Activated CD4-positive, CD25-positive, alpha-beta regulatory T cell treated with anti-CD3 and anti-CD28 coated beads, Interleukin-2, amount 50 U/mL, for 24 hours (primary cell): Measurements from ENCODE around the gene BRIP1.
"Not testable (repeated sequence)": the region's sequence is repeated elsewhere in the genome, so short reads cannot be mapped to it uniquely, and the experiment has no call there.

Source experiments
- ATAC-seq, 2 donors: fragments of 150-1000 bp; cut with Tn5 transposase; one replicate each; pipeline ENCODE4 v1.10.0; 2021; ENCODE audit warnings: mild to moderate bottlenecking in 1 of 2, moderate library complexity in 1 of 2

The BRIP1 gene

GRCh38 chr17:61726977-61727376 is 136.4 kb downstream of the BRIP1 start:
- ATAC-seq: no peak

DNA sequence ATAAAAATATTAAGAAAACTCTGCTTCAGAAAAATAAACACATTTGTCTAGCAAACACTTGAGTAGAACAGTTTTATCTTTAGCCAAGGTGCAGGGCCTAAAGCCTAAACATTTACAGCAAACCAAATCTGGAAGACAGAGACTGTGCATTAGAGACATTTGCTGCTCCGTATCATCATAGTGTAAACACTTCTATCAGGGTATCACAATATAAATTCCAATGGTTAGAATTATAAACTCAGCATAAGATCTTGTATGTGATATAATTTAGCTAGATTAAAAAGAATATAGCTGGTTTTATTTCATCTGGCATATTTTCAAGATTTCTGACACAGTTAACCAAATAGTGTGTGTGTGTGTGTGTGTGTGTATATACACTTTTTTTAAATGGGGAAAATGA is 138.6 kb downstream of the BRIP1 start:
- no peak for ATAC-seq

DNA sequence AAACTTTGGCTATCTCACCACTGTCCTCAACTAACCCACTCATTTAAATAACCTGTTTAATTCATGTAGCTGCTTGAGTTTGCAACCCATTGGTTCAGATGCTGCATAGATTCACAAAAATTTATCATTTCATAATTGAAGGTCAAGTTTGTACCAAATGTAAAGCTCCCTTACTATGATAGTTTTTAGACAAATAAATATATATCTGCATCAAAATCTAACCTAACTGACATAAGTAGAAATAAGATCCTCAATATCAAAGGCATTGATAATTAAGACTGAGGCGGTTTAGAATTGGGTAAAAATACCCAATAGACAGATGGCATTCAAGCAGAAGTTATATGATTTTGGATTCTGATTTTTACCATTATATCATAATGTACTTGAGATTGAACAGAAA is 139.4 kb downstream of the BRIP1 start:
- ATAC-seq: no peak

DNA sequence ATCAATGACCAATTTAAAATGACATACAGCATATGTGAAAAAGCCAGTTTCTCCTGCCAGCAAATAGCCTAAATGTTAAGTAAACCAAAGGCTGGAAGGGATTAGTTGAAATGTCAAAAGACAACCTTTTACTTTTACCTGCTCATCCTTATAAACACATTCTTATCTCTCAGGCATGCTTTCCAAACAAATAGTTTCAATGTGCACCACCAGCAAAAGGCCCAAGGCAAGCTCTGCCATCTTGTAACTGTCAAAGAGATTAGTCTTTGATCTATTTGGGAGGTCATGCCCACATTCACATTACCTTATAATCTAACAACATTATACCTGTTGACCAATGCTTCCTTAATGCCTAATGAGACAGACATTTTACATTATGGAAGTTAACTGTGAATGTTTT is 140.1 kb downstream of the BRIP1 start:
- ATAC-seq: no peak

DNA sequence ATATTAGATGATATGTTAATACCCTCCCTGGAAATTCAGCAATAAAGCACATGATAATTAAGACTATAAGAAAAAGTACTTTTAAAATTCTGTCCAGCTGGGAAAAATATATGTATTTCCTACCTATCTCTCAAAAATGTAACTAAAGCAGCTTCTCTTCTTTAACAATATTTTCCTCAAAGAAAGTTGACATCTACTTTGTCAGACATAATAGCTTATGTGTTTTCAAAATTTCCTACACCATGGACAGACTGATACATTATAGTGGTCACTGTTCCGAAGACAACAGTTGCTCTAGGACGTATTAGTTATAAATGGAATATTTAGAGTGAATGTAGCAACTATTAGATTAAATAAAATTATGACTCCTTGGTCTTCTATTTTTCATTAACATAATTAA is 140.9 kb downstream of the BRIP1 start:
- ATAC-seq: no peak

GRCh38 chr17:61720016-61720795 is 143.1 kb downstream of the BRIP1 start:
- ATAC-seq: no peak

DNA sequence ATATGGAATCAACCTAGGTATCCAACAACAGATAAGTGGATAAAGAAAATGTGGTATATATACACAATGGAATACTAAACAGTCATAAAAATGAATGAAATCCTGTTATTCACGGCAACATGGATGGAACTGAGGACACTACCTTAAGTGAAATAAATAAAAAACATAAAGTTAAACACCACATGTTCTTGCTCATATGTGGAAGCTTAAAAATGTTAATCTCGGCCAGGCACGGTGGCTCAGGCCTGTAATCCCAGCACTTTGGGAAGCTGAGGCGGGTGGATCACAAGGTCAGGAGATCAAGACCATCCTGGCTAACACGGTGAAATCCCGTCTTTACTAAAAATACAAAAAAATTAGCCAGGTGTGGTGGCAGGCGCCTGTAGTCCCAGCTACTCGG is 144.1 kb downstream of the BRIP1 start:
- not testable (repeated sequence) for ATAC-seq

DNA sequence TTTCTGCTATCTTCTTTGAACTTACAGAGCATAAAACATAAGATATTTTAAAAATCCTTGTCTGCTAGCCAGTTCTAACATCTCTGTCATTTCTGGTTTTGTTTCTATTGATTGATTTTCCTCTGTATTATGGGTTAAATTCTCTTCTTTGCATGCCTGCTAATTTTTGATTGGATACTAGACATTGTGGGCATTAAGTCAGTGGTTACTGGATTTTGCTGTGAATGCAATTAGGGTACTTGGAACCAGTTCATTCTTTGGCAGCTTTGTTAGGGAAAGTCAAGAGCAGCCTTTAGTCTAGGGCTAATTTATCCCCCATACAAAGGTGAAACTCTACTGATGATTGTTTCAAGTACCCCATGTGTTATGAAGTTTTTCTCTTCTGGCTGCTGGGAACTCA is 145.3 kb downstream of the BRIP1 start:
- no peak for ATAC-seq

- no peak for ATAC-seq
Measured at GRCh38 chr17:61717352-61717751, 146.0 kb downstream of the BRIP1 start.

- no peak for ATAC-seq
Measured at GRCh38 chr17:61716225-61716829, 147.0 kb downstream of the BRIP1 start.

DNA sequence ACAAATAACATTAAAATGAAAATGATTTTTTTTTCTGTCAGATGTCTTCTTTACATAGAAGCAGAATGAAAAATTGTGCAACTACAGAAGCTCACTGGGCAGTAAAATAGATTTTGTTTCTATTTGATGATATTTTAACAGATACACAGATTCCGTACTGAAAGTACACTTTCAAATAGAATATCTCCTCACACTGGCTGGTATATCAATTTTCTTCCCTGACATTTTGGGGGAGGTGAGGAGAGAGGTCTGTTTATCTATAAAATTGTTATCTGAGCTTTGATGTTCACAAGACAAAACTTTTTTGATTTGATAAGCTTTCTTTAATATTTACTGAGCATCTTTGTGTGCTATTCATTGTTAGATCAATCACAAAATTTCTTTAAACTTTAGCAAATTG is 148.0 kb downstream of the BRIP1 start:
- ATAC-seq: no peak

DNA sequence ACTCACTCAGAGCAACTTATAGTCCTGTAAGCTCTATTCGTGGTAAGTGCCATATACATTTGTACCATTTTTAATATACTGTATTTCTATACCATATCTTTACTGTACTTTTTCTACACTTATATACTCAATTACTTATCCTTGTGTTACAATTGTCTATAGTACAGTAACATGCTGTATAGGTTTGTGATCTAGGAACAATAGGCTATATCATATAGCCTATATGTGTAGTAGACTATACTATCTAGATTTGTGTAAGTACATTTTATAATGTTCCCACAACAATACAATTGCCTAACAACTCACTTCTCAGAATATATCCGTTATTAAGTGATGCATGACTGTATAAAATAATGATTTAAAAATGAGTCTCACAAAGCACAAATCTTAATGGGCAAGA is 149.0 kb downstream of the BRIP1 start:
- no peak for ATAC-seq

- no peak for ATAC-seq
Measured at GRCh38 chr17:61713035-61713434, 150.3 kb downstream of the BRIP1 start.

- ATAC-seq: no peak
Measured at GRCh38 chr17:61710546-61710945, 152.8 kb downstream of the BRIP1 start.

DNA sequence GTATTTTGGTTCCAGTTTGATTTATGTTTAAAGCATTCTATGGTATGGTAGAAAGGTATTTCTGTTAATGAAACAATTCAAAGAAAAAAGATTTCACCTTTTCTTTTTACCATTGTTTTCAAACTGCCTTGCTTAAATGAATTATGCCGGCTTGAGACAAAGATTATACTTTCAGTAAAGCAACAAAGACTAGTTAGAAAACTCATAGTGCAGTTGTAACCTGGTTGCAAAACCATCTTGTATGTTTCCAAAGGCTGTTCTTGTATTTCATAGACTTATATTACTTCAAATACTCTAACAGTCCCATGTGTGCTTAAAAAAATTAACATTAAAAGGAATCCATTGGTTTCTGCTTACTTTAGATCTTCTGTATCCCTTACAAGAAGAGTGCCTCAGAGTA is 153.8 kb downstream of the BRIP1 start:
- ATAC-seq: no peak

DNA sequence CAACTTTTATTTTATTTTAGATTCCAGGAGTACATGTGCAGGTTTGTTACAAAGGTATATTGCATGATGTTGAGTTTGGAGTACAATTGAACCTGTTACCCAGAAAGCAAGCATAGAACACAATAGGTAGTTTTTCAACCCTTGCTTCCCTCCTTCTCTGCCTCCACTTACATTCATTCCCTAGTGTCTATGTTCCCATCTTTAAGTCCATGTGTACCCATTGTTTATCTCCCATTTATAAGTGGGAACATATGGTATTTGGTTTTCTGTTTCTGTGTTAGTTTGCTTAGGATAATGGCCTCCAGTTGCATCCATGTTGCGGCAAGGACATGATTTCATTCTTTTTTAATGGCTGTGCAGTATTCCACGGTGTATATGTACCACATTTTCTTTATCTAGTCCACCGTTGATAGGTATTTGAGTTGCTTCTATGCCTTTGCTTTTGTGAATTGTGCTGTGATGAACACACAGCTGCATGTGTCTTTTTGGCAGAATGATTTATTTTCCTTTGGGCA is 158.3 kb downstream of the BRIP1 start:
- no peak for ATAC-seq

GRCh38 chr17:61702450-61702849 is 160.9 kb downstream of the BRIP1 start:
- no peak for ATAC-seq

DNA sequence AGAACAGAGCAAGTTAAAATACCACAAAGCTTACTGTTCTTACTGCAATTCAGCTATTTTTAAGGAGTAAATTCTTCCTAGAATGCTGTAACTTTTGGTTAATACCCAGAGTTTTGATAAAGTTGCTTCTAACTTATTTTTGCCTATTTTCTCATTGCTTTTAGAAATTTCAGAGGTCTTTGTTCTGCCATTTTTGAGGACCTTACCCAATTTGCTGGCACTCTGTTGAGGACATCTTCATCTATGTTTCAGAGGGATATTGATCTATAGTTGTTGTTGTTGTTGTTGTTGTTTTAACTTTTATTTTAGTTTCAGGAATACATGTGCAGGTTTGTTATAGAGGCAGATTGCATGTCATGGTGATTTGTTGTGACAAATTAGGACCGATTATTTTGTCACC is 161.3 kb downstream of the BRIP1 start:
- no peak for ATAC-seq

GRCh38 chr17:61701334-61701733 is 162.0 kb downstream of the BRIP1 start:
- ATAC-seq: no peak

- ATAC-seq: no peak
Measured at GRCh38 chr17:61700252-61700651, 163.1 kb downstream of the BRIP1 start.

GRCh38 chr17:61699694-61700093 is 163.6 kb downstream of the BRIP1 start:
- no peak for ATAC-seq

- ATAC-seq: no peak
Measured at GRCh38 chr17:61699032-61699431, 164.3 kb downstream of the BRIP1 start.

GRCh38 chr17:61698244-61698643 is 165.1 kb downstream of the BRIP1 start:
- ATAC-seq: no peak

GRCh38 chr17:61695779-61696337 is 167.5 kb downstream of the BRIP1 start:
- ATAC-seq: no peak
